Lung (tissue), 12 donors: ENCODE results near the gene RNF150. TPM values are rescaled to one million over a fixed set of nuclear protein-coding genes. Genes with fewer than 3 reads are reported as not detected.

Experiments used
- ATAC-seq: fragments of 200-7000 bp; cut with Tn5 transposase; one replicate; pipeline ENCODE4 v1.9.1; 2020; ENCODE audit warnings: moderate number of reproducible peaks; ENCODE audit not compliant: insufficient read depth, low FRiP score
- DNase-seq, 3 donors: peaks; one replicate each; pipeline ENCODE4 v3.0.0-alpha.2; 2013 to 2017
- H3K27ac ChIP-seq, 2 donors: one replicate each; pipeline ENCODE4 v1.5.1; 2013; ENCODE audit warnings: mild to moderate bottlenecking in 2 of 2, moderate library complexity in 2 of 2, control low read depth in 1 of 2, inconsistent platforms in 1 of 2, low read depth in 1 of 2, low read length in 1 of 2
- H3K27me3 ChIP-seq, 3 donors: one replicate each; pipeline ENCODE4 v1.5.1; 2013; ENCODE audit warnings: low read length in 2 of 3; ENCODE audit not compliant: control insufficient read depth in 3 of 3, insufficient read depth in 3 of 3
- H3K36me3 ChIP-seq, 4 donors: one replicate each; pipeline ENCODE4 v1.5.1; 2013; ENCODE audit warnings: low read length in 4 of 4, mild to moderate bottlenecking in 1 of 4, moderate library complexity in 1 of 4; ENCODE audit not compliant: control insufficient read depth in 4 of 4, insufficient read depth in 4 of 4
- H3K4me1 ChIP-seq, 5 donors: one replicate each; pipeline ENCODE4 v1.5.1; 2013; ENCODE audit warnings: low read length in 5 of 5, mild to moderate bottlenecking in 2 of 5, moderate library complexity in 1 of 5; ENCODE audit not compliant: control insufficient read depth in 5 of 5, insufficient read depth in 5 of 5
- H3K4me3 ChIP-seq: one replicate; pipeline ENCODE4 v1.5.1; 2013; ENCODE audit warnings: mild to moderate bottlenecking, control low read depth, moderate library complexity
- H3K9ac ChIP-seq, 2 donors: one replicate each; pipeline ENCODE4 v1.5.1; 2013; ENCODE audit warnings: low read length in 2 of 2, control low read depth in 1 of 2; ENCODE audit not compliant: insufficient read depth in 1 of 2
- H3K9me3 ChIP-seq, 4 donors: one replicate each; pipeline ENCODE4 v1.5.1; 2013; ENCODE audit warnings: low read length in 3 of 4, mild to moderate bottlenecking in 1 of 4, moderate library complexity in 1 of 4; ENCODE audit not compliant: control insufficient read depth in 4 of 4, insufficient read depth in 3 of 4
- WGBS, 2 donors: extraction: QIAGEN DNeasy Blood & Tissue Kit; methylation state at CpG; one replicate each; pipeline ENCODE4 v1.1.7; 2013; 5-methylcytosine and 5-hydroxymethylcytosine counted together
- polyA plus RNA-seq, 2 donors: library from polyadenylated mRNA; stranded (reverse); fragments of 200-250 nt; gene quantifications; one replicate each; pipeline ENCODE4 v1.2.1, GENCODE V29; 2013
- total RNA-seq, 2 donors: library from RNA; depleted of rRNA in 1 of 2; stranded (reverse); fragments of >200 nt in 1 of 2; gene quantifications; one replicate each; pipeline ENCODE4 v1.2.1, GENCODE V29; 2014 to 2021
- TF ChIP-seq, protein P1 (sequence below): IDR thresholded peaks from 2 replicates; pipeline ENCODE4 v1.5.1; 2012; ENCODE audit warnings: mild to moderate bottlenecking; ENCODE audit errors: control extremely low read depth, extremely low read depth
- donor health status: control.
- donor health status: control.
- donor health status: Bipolar disorder and iron deficiency.
- donor health status: healthy.
- donor health status: DM: yes; HTN: yes; CAD: no.

Gene RNF150
- total and polyA plus RNA-seq, 4 donors: 0.18 to 19.3 (median 2.1) TPM

DNA sequence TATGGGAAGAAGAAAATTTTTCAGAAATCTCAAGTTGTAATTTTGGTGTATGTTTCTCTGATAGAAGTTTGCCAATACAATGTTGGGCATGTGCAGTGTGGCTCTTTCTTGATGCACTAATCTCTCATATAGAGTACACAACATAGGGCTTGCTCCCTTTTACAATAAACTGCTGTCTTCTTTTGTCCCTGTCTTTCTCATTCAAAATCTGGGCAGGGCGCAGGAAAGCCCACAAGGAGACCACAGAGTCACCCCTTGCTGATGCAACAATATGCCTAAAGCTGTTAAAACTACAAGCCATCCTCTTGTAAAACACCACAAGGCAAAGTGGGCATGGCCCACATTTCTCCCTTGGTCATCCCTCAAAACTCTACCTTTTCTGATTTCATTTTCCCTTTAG, 313.7 kb downstream of the RNF150 start:
- TF ChIP-seq, protein P1, sequence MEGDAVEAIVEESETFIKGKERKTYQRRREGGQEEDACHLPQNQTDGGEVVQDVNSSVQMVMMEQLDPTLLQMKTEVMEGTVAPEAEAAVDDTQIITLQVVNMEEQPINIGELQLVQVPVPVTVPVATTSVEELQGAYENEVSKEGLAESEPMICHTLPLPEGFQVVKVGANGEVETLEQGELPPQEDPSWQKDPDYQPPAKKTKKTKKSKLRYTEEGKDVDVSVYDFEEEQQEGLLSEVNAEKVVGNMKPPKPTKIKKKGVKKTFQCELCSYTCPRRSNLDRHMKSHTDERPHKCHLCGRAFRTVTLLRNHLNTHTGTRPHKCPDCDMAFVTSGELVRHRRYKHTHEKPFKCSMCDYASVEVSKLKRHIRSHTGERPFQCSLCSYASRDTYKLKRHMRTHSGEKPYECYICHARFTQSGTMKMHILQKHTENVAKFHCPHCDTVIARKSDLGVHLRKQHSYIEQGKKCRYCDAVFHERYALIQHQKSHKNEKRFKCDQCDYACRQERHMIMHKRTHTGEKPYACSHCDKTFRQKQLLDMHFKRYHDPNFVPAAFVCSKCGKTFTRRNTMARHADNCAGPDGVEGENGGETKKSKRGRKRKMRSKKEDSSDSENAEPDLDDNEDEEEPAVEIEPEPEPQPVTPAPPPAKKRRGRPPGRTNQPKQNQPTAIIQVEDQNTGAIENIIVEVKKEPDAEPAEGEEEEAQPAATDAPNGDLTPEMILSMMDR: no peak
- Histone ChIP-seq H3K9me3 (no peaks in the 10 kb centered on the region), H3K9ac (no peak overlapping the region), H3K4me3 (no peak overlapping the region), H3K4me1 (peaks cover 0 to 5% (median 0%) of the 10 kb centered on the region in 5 donors), H3K27me3 (no peaks in the 10 kb centered on the region), H3K27ac (no peak overlapping the region), H3K36me3 (no peaks in the 10 kb centered on the region)
- ATAC-seq (no peak), DNase-seq (no peak)
- 88 to 94% methylated on average over 1 of the region's 1 CpG for WGBS, 2 donors

GRCh38 chr4:140818433-140818832, 314.8 kb downstream of the RNF150 start:
- WGBS, 2 donors: 95 to 100% methylated on average over 1 of the region's 1 CpG
- Histone ChIP-seq H3K9me3 (no peaks in the 10 kb centered on the region), H3K27me3 (no peaks in the 10 kb centered on the region), H3K4me1 (peaks cover 0 to 5% (median 0%) of the 10 kb centered on the region in 5 donors), H3K36me3 (no peaks in the 10 kb centered on the region), H3K27ac (no peak overlapping the region), H3K4me3 (no peak overlapping the region), H3K9ac (no peak overlapping the region)
- no peak for DNase-seq
- no peak for ATAC-seq
- TF ChIP-seq, protein P1: no peak

- H3K4me3 ChIP-seq: no peak overlapping the region
- whole genome bisulfite sequencing, 2 donors: 80 to 87% methylated on average over 5 of the region's 5 CpGs
These were observed 316.3 kb downstream of the RNF150 start for GRCh38 chr4:140816806-140817510.

More at GRCh38 chr4:140816806-140817510, 316.3 kb downstream of the RNF150 start:
- ATAC-seq (no peak), DNase-seq (peak; percentile 19 to 86 (median 81))
- no peaks in the 10 kb centered on the region for H3K27me3 ChIP-seq
- H3K36me3 ChIP-seq: no peaks in the 10 kb centered on the region
- peaks cover 0 to 5% (median 0%) of the 10 kb centered on the region in 5 donors for H3K4me1 ChIP-seq
- TF ChIP-seq, protein P1: no peak
- no peaks in the 10 kb centered on the region for H3K9me3 ChIP-seq
- no peak overlapping the region for H3K9ac ChIP-seq
- H3K27ac ChIP-seq: no peak overlapping the region
